H9 (cell line): ENCODE results near the gene APOL6. TPM values are rescaled to one million over a fixed set of nuclear protein-coding genes. Genes with fewer than 3 reads are reported as not detected.

Experiments
- DNase-seq: peaks from one replicate; pipeline ENCODE4 v3.0.0-alpha.2; 2017
- H2AFZ ChIP-seq: one replicate; pipeline ENCODE4 v1.6.1; 2013; ENCODE audit warnings: mild to moderate bottlenecking, low read length, control low read depth, moderate library complexity
- H2AK5ac ChIP-seq: 2 replicates; pipeline ENCODE4 v1.6.1; 2013; ENCODE audit warnings: low read length, control low read depth, mixed read lengths; ENCODE audit not compliant: insufficient read length
- H2BK120ac ChIP-seq: one replicate; pipeline ENCODE4 v1.6.1; 2013; ENCODE audit warnings: low read depth, mild to moderate bottlenecking, low read length, control low read depth, inconsistent platforms; ENCODE audit not compliant: poor library complexity, severe bottlenecking
- H2BK12ac ChIP-seq: 2 replicates; pipeline ENCODE4 v1.6.1; 2013; ENCODE audit warnings: low read length, control low read depth, mixed read lengths, low read depth; ENCODE audit not compliant: insufficient read length
- H2BK15ac ChIP-seq: 2 replicates; pipeline ENCODE4 v1.6.1; 2013; ENCODE audit warnings: low read depth, low read length, control low read depth
- H2BK20ac ChIP-seq: one replicate; pipeline ENCODE4 v1.6.1; 2013; ENCODE audit warnings: low read depth, mild to moderate bottlenecking, low read length, control low read depth, inconsistent platforms; ENCODE audit not compliant: poor library complexity, severe bottlenecking
- H2BK5ac ChIP-seq: 2 replicates; pipeline ENCODE4 v1.6.1; 2013; ENCODE audit warnings: low read length, control low read depth, mixed read lengths; ENCODE audit not compliant: insufficient read length
- H3K14ac ChIP-seq: 2 replicates; pipeline ENCODE4 v1.6.1; 2013; ENCODE audit warnings: low read length, control low read depth; ENCODE audit not compliant: insufficient read depth
- H3K18ac ChIP-seq: 2 replicates; pipeline ENCODE4 v1.6.1; 2013; ENCODE audit warnings: low read depth, mild to moderate bottlenecking, mixed read lengths, low read length, control low read depth; ENCODE audit not compliant: insufficient read length
- H3K23ac ChIP-seq: 2 replicates; pipeline ENCODE4 v1.6.1; 2013; ENCODE audit warnings: low read length, control low read depth, mixed read lengths, low read depth; ENCODE audit not compliant: insufficient read length
- H3K23me2 ChIP-seq: 2 replicates; pipeline ENCODE4 v1.6.1; 2013; ENCODE audit warnings: low read depth, mild to moderate bottlenecking, mixed read lengths, low read length, control low read depth; ENCODE audit not compliant: insufficient read length, poor library complexity, severe bottlenecking
- H3K27ac ChIP-seq: 2 replicates; pipeline ENCODE4 v1.5.1; 2013; ENCODE audit warnings: low read length, control low read depth, mixed read lengths, low read depth; ENCODE audit not compliant: insufficient read length
- H3K27me3 ChIP-seq: 2 replicates; pipeline ENCODE4 v1.6.1; 2013; ENCODE audit warnings: low read length, control low read depth, inconsistent platforms; ENCODE audit not compliant: insufficient read depth
- H3K4ac ChIP-seq: 2 replicates; pipeline ENCODE4 v1.6.1; 2013; ENCODE audit warnings: low read depth, mild to moderate bottlenecking, control low read depth, inconsistent platforms, low read length, moderate library complexity
- H3K4me1 ChIP-seq: 2 replicates; pipeline ENCODE4 v1.6.1; 2013; ENCODE audit warnings: low read length, control low read depth, inconsistent platforms; ENCODE audit not compliant: insufficient read depth
- H3K4me2 ChIP-seq: 2 replicates; pipeline ENCODE4 v1.6.1; 2013; ENCODE audit warnings: low read length, control low read depth, mixed read lengths; ENCODE audit not compliant: insufficient read length, insufficient read depth
- H3K56ac ChIP-seq: 2 replicates; pipeline ENCODE4 v1.6.1; 2013; ENCODE audit warnings: low read depth, mild to moderate bottlenecking, mixed read lengths, low read length, control low read depth; ENCODE audit not compliant: insufficient read length
- H3K79me1 ChIP-seq: 2 replicates; pipeline ENCODE4 v1.6.1; 2013; ENCODE audit warnings: low read depth, mild to moderate bottlenecking, moderate library complexity, low read length, control low read depth, inconsistent platforms; ENCODE audit not compliant: insufficient read depth, poor library complexity, severe bottlenecking
- H3K79me2 ChIP-seq: 2 replicates; pipeline ENCODE4 v1.6.1; 2013; ENCODE audit warnings: low read length, control low read depth, inconsistent platforms; ENCODE audit not compliant: insufficient read depth
- H3K9ac ChIP-seq: 2 replicates; pipeline ENCODE4 v1.6.1; 2013; ENCODE audit warnings: low read length, control low read depth, mixed read lengths; ENCODE audit not compliant: insufficient read length; ENCODE audit errors: extremely low read depth
- H3K9me3 ChIP-seq: one replicate; pipeline ENCODE4 v1.6.1; 2013; ENCODE audit warnings: low read depth, low read length, inconsistent platforms; ENCODE audit not compliant: control insufficient read depth
- H3T11ph ChIP-seq: one replicate; pipeline ENCODE4 v1.6.1; 2013; ENCODE audit warnings: mild to moderate bottlenecking, low read length, control low read depth, inconsistent platforms
- H4K20me1 ChIP-seq: one replicate; pipeline ENCODE4 v1.6.1; 2013; ENCODE audit not compliant: control insufficient read depth, insufficient read length, insufficient read depth
- H4K5ac ChIP-seq: 2 replicates; pipeline ENCODE4 v1.6.1; 2013; ENCODE audit warnings: low read depth, mild to moderate bottlenecking, mixed read lengths, low read length, control low read depth; ENCODE audit not compliant: insufficient read length
- H4K8ac ChIP-seq: replicated peaks from 2 replicates; pipeline ENCODE4 v1.6.1; 2013; ENCODE audit warnings: low read length, control low read depth, mixed read lengths, low read depth; ENCODE audit not compliant: insufficient read length
- H4K91ac ChIP-seq: 2 replicates; pipeline ENCODE4 v1.6.1; 2013; ENCODE audit warnings: low read depth, mild to moderate bottlenecking, moderate library complexity, mixed read lengths, low read length, control low read depth; ENCODE audit not compliant: insufficient read length
- H3K27ac Mint-ChIP-seq, 3 experiments: 2 replicates in 2 of 3; 3 replicates in 1 of 3; pipeline ENCODE4 v1.8.0; 2020 to 2021; ENCODE audit warnings: mixed read lengths in 3 of 3, mild to moderate bottlenecking in 1 of 3, moderate library complexity in 1 of 3
- H3K27me3 Mint-ChIP-seq: 2 replicates; pipeline ENCODE4 v1.8.0; 2021; ENCODE audit warnings: low read depth, mild to moderate bottlenecking, moderate library complexity, mixed read lengths
- H3K36me3 Mint-ChIP-seq, 3 experiments: 2 replicates in 2 of 3; 3 replicates in 1 of 3; pipeline ENCODE4 v1.8.0; 2020 to 2021; ENCODE audit warnings: low read depth in 3 of 3, mixed read lengths in 3 of 3; ENCODE audit not compliant: insufficient read depth in 1 of 3
- H3K4me1 Mint-ChIP-seq, 2 experiments: 2 replicates each; pipeline ENCODE4 v1.8.0; 2020; ENCODE audit warnings: mixed read lengths in 2 of 2
- H3K4me3 Mint-ChIP-seq, 2 experiments: 2 replicates in 1 of 2; 3 replicates in 1 of 2; pipeline ENCODE4 v1.8.0; 2020 to 2021; ENCODE audit warnings: mild to moderate bottlenecking in 2 of 2, mixed read lengths in 2 of 2, moderate library complexity in 1 of 2
- H3K9me3 Mint-ChIP-seq, 2 experiments: 2 replicates in 1 of 2; 3 replicates in 1 of 2; pipeline ENCODE4 v1.8.0; 2020; ENCODE audit warnings: mild to moderate bottlenecking in 2 of 2, mixed read lengths in 2 of 2, moderate library complexity in 1 of 2
- WGBS: extraction: QIAGEN DNeasy Blood & Tissue Kit; methylation state at CpG from one replicate; pipeline ENCODE4 v1.1.7; 2013; ENCODE audit warnings: missing lambda C conversion rate, low lambda C conversion rate, mixed read lengths; ENCODE audit not compliant: insufficient read length; ENCODE audit errors: extremely low coverage; 5-methylcytosine and 5-hydroxymethylcytosine counted together
- total RNA-seq: library from RNA; stranded (reverse); gene quantifications from 2 replicates; pipeline ENCODE4 v1.2.1, GENCODE V29; 2021
- TF ChIP-seq, protein P1 (sequence below): fragments of 200-600 bp; sonication (generic); conservative IDR thresholded peaks from 3 replicates; pipeline ENCODE4 v1.8.0; 2021; ENCODE audit warnings: antibody characterized with exemption, mild to moderate bottlenecking

The APOL6 gene
- total RNA-seq, 1 experiment from 2014 or later: 0.07 TPM

DNA sequence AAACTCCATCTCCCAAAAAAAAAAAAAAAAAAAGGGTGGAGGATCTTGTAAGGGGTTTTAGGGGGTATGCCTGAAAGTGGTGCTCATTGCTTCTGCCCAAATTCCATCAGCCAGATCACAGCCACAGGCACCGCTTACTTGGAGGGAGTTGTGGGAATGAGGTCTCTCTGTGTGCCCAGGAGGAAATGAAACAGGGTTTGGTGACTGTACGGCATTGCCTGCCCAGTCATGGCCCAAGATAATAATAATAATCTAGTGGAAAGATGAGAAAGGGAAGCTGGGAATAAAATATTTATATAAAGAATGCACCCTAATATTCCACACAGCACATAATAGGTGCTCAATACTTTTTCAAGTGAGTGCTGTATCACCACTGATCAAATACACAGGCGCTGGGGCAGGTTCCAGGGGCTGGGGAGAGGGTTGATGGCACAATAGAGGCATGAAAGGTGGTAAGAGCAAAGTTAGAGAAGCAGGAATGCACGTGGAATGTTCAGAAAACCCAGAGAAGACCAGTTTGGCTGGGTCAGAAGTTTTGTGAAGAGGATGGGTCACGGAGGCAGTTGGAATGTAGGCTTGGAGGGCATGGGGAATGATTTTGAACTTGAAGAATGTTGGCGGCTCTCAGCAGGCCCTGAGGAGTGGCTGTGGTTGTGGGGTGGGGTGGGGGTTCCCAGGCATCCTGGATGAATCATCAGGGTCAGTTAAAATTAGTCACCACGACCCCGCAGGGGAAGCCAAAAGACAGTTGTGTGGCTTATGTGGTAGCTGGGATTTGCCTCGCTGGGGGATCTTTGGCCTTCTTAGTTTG is 18.6 kb upstream of the APOL6 start:
- no peak overlapping the region for H4K8ac ChIP-seq
- H3K27me3 Mint-ChIP-seq: peaks cover 3% of the 10 kb centered on the region
- no peak overlapping the region for H2BK15ac ChIP-seq
- H3K27ac Mint-ChIP-seq: peak overlapping the region in 2 of 3 experiments; percentile 10 to 50; a peak in 2 of 7 replicates
- TF ChIP-seq, protein P1, sequence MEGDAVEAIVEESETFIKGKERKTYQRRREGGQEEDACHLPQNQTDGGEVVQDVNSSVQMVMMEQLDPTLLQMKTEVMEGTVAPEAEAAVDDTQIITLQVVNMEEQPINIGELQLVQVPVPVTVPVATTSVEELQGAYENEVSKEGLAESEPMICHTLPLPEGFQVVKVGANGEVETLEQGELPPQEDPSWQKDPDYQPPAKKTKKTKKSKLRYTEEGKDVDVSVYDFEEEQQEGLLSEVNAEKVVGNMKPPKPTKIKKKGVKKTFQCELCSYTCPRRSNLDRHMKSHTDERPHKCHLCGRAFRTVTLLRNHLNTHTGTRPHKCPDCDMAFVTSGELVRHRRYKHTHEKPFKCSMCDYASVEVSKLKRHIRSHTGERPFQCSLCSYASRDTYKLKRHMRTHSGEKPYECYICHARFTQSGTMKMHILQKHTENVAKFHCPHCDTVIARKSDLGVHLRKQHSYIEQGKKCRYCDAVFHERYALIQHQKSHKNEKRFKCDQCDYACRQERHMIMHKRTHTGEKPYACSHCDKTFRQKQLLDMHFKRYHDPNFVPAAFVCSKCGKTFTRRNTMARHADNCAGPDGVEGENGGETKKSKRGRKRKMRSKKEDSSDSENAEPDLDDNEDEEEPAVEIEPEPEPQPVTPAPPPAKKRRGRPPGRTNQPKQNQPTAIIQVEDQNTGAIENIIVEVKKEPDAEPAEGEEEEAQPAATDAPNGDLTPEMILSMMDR: no peak
- no peak overlapping the region for H2BK120ac ChIP-seq
- H3K4me3 Mint-ChIP-seq: no peak overlapping the region; a peak in 1 of 5 replicates
- H3K4me1 Mint-ChIP-seq: peaks cover 33 to 38% of the 10 kb centered on the region in 2 experiments
- H3T11ph ChIP-seq: peak overlapping the region; percentile 40
- H3K27me3 ChIP-seq: no peaks in the 10 kb centered on the region
- no peak overlapping the region for H2AK5ac ChIP-seq
- H2AFZ ChIP-seq: no peak overlapping the region
- H4K20me1 ChIP-seq: no peaks in the 10 kb centered on the region
- no peak overlapping the region for H3K4ac ChIP-seq
- no peak overlapping the region for H3K9ac ChIP-seq
- H2BK20ac ChIP-seq: no peak overlapping the region
- peak; percentile 57 for DNase-seq
- H3K18ac ChIP-seq: no peak overlapping the region
- no peaks in the 10 kb centered on the region; the same call in 1 of the 2 replicates for H3K4me1 ChIP-seq
- no peak overlapping the region for H4K5ac ChIP-seq
- no peak overlapping the region for H3K27ac ChIP-seq
- no peak overlapping the region for H3K56ac ChIP-seq
- H3K9me3 Mint-ChIP-seq: peaks cover 3% of the 10 kb centered on the region in 2 experiments; a peak in 3 of 5 replicates
- H2BK12ac ChIP-seq: no peak overlapping the region
- H3K14ac ChIP-seq: no peak overlapping the region
- peaks cover 0 to 3% (median 0%) of the 10 kb centered on the region in 3 experiments; a peak in 2 of 7 replicates for H3K36me3 Mint-ChIP-seq
- H3K23me2 ChIP-seq: peaks cover 8% of the 10 kb centered on the region
- no peaks in the 10 kb centered on the region for H3K79me1 ChIP-seq
- H3K9me3 ChIP-seq: no peaks in the 10 kb centered on the region
- WGBS: no CpG with 5 or more reads among the region's 9 CpGs
- H4K91ac ChIP-seq: no peak overlapping the region
- no peaks in the 10 kb centered on the region for H3K79me2 ChIP-seq
- H3K4me2 ChIP-seq: no peak overlapping the region
- no peak overlapping the region for H2BK5ac ChIP-seq
- H3K23ac ChIP-seq: no peak overlapping the region
